T-helper 2 cell treated with Interferon-gamma antibody and Interleukin-4, amounts not matched to agents 100 ng/mL and 5 ng/mL, for 36 hours (primary cell): ENCODE data around the gene PNKD. TPM values are rescaled to one million over a fixed set of nuclear protein-coding genes. Genes with fewer than 3 reads are reported as not detected.
"Not testable (repeated sequence)": the region's sequence is repeated elsewhere in the genome, so short reads cannot be mapped to it uniquely, and the experiment has no call there.

Experiments used
- intact Hi-C: fragments of 100-400 bp; cut with micrococcal nuclease; formaldehyde crosslinking; loops from one replicate; pipeline ENCODE4 v1.15.1; 2023
- total RNA-seq: library from RNA; stranded (reverse); gene quantifications from 2 replicates; pipeline ENCODE4 v1.2.3, GENCODE V29; 2022

The PNKD gene
- total RNA-seq, 1 donor from 2014 or later: 26.3 TPM

DNA sequence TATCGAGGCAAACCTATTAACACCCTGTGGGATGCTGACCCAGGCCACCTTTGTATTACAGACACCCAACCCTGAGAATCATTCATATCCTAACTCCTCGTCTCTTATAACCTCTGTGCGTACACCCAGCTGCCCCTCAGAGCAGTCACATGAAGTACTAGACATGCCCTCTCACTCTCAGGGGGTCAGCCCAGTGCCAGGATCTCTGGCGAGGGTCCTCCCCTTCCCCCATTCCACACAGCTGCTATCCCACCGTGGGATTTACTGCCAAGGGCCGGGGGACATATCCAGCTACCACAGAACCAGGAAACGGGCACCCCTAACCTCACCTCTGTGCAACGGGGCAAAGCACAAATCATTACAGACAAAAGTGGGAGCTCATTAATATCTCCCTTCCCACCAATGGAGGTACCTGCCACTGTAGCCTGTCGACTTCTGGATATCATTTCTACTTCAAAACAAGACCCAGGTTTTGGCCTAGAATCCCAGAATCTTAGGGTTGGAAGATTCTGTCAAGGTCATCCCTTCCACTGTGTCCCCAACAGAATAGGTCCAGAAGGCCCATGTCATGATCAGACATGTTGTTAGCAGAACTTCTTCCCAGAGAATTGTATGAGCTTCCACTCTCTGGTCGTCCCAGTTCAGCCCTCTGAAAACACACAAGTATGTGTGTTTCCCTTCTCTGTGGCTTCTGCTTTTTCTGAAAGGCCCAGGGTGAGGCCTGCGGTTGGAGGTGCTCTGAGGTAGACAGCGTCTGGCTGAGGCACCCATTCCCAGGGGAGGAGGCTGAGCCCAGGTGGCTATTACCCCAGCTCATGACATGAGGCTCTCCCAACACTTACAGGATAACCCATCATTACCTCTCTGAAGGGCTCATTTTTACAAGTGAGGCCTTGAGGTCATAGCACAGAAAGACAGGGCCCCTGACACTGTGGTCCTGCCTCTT lies 20.3 kb downstream of the PNKD start:
- intact Hi-C loops: loop anchor here (2.0 kb wide), 1 partner anchor 66 kb away; the partner anchor contains the start of gene CATIP

DNA sequence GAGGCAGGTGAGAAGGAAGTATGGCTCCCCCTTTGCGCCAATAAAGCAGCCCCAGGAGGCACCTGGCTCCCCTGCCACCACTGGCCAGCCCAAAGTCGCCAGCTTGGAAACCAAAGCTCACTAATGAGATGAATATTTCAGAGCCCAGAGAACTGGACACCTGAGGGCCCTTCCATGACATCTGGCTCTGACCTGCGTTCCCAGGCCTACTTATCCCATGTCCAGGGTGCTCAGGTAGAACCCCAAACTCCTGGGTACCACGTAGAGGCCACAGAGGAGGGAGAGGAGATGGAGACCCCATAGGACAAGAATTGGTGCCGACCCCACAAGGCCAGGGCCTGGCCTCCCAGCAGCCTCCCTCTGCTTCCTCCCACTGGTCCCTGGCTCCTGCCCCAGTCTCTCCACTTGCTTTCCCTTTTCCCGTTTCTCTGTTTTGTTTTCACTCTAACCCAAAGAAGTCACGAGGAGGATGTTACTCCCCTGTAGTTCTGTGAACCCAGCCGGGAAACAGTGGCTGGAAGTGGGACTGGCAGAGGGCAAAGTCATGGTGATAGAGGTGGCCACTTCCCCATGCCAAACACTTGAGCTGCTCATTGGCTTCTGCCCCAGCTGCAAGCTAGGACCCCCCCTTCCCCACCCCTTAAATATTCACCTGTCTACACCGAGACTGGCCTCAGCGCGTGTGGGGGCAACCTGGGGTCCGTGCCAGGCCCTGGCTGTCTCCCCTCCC lies 21.2 kb downstream of the PNKD start:
- intact Hi-C loops: loop anchor here (1.0 to 2.0 kb wide), 6 partner anchors 10 to 357 kb away; partner anchors contain the start of genes AAMP, CATIP, CTDSP1 and PNKD

DNA sequence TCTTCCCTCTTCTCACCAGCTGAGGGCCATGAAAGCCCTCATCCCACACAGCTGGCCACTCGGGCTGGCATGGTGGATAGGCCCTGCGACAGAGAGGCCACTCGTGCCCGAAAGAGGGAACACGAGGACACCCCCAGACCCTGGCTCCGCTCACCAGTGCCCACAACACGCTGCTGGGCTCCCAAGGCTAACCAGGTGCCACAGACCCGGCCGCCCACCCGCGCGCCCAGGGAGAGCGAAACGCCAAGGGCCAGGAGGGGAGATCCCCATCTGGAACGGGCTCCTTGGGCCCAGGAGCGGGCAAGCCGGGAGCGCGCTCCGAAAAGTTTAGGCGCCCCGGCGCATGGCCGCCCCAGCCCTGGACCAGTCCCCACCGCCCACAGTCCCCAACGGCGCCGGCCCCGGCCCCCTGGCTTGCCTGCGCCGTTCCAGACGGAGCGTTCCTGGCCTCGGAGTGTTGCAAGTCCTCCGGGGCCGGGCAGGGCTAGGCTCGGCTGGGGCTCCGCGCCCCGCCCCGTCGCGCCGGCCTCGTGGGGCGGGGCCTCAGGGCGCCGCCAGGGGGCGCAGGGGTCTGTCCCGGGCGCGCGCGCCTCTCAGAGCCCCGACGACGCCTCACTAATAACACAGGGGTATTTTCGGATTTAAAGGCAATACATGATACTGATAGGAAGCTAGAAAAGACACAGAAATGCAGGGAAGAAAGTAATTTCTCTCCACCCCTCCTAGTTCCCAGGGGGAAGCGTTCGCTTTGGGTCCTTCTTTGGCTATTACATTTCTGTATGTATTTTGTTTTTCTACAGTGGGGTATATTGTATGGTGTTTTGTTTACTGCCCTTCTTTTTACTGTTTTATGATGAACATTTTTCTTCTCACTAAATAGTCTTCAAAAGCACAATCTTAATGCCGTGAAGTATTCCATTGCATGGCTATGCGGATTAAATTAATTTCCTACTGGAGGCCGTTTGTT lies 22.0 kb downstream of the PNKD start, which contains the start of gene TMBIM1:
Gene TMBIM1 (minus strand): TSS at position 456 of the 967 bp plus-strand sequence. CDS start 10,362 bp downstream, outside the sequence.
- intact Hi-C loops: loop anchor here (1.0 to 2.0 kb wide), 5 partner anchors 9 to 356 kb away; partner anchors contain the start of genes AAMP, CTDSP1 and PNKD

DNA sequence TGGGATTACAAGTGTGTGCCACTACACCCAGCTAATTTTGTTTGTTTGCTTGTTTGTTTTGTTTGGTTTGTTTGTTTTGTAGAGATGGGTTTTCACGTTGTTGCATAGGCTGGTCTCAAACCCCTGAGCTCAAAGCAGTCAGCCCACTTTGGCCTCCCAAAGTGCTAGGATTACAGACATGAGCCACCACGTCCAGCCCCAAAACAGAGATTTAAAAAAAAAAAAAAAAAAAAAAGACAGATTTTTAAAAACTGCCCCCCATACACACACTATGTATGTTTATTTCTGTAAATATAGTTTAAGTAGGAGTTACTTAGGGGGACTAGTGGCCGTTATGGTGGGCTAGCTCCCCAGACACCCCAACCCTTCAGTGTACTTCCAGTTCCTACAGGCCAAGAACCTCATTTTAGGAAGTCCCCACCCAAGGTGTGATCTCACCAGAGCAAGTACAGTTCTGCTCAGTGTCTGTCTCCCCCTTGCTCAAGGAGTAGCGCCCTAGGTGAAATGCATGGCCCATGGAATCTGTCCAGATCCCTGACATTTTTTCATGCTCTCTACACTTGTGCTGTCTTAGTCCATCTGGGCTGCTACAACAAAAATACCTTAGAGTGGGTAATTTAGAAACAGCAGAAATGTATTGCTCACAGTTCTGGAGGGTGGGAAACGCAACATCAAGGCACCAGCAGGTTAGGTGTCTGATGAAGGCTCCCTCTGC lies 23.6 kb downstream of the PNKD start:
- intact Hi-C loops: loop anchor here (2.0 kb wide), 2 partner anchors 173 to 355 kb away; no protein-coding TSS in a partner anchor

DNA sequence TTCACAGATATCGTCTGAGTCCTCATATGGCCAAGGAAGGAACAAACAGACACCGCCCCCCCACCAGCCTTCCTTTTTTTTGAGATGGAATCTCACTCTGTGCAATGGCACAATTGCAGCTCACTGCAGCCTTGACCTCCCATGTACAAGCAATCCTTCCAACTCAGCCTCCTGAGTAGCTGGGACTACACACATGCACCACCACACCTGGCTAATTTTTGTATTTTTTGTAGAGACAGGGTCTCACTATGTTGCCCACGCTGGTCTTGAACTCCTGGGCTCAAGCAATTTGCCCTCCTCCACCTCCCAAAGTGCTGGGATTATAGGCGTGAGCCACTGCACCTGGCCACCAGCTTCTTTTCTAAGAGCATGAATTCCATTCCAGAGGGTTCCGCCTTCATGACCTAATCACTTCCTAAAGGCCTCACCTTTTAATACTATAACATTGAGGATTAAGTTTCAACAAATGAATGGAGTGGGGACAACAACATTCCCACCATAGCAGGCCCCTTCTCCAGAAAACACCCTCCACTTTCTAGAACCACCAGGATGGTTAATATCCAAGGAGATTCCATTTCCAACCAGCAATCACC lies 24.2 kb downstream of the PNKD start:
- intact Hi-C loops: no loop called here

DNA sequence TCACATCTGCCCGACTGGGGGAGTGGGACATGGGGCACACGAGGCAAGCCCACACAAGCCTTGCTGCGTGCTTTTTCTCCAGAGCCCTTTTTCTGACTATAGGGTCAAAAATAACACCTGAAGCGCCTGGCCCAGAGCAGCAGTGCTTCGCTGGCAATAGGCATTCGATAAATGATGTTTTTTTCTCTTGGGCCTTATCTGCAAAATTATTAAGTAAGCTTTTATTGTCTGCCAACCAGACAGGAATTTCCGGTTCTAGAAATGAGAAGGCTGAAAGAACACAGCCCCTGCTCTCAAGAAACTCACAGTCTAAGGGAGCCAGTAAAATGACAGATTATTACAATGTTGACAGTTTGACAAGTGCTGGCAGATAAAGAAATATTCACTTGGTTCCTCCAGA lies 24.7 kb downstream of the PNKD start:
- intact Hi-C loops: no loop called here

DNA sequence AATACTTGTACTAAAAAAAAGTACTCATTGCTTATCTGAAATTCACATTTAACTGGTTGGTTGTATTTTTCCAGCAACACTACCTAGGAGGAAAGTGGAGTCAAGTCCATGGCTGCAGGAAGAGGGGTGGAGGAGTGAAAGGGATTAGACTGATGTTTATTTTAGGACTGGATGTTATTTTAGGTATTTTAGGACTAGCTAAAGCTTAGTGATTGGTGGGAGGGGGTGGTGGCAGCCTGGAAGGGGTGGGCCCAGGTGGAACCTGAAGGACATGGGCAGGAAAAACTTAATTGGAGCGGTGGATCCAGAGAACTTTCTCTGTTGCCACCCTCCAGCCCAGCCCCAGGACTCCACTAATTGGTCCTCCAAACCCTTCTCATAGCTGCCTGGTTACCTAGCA lies 25.9 kb downstream of the PNKD start:
- intact Hi-C loops: no loop called here

DNA sequence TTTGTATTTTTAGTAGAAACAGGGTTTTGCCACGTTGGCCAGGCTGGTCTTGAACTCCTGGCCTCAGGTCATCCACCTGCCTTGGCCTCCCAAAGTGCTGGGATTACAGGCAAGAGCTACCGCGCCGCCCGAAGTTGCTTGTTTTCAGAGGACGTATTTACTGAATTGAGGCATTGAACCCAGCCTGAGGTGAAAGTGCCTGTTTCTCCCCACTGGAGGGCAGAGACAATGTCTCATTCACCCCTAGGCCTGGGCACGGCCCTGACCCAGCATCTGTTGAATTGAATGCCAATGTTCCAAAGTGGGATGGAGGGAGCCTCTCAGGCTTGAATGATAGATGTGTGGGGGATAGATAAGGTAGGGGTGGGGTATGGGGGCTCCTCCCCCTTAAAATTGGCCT lies 26.5 kb downstream of the PNKD start:
- intact Hi-C loops: no loop called here

DNA sequence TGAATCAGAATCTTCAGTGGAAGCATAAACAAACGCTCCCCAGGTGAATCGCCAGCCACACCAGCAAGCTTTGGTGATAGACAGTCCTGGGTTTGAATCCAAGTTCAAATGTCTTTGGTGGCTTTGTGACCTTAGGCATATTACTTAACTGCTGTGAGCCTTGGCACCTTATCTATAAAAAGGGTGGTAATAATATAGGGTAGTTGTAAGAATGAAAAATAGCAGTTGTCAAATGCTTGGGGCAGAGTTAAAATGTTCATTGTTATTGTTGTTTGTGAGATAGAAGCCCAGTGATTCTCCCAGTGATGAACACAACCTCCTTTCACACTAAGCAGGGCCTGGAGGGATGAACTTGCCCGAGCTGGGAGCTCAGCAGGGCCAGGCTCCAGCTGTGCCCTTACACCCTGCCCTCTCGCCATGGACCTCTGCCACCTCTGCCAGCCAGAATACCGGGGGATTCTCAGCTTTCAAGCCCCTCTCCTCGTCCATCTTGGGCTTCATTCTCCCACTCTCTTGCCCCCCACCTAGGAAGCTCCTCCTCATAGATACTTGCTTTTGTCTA lies 28.1 kb downstream of the PNKD start:
- intact Hi-C loops: no loop called here

DNA sequence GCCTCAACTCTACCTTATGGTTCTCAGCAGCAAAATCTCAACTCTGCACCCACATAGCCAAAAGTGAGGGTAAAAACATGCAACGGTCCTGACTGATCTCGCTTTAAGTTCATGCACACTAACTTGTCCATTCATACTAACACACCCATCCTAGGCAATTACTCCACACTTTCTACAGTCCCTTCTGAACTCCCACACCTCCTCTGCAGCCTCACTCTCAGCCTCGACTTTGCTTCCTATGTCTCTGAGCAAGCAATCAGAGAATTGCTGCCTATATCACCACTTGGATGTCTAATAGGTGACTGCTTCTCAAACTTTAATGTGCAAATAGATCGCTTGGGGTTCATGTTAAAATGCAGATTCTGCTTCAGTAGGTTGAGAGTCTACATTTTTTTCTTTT lies 29.8 kb downstream of the PNKD start:
- intact Hi-C loops: loop anchor here (2.0 kb wide), 1 partner anchor 17 kb away; no protein-coding TSS in a partner anchor

DNA sequence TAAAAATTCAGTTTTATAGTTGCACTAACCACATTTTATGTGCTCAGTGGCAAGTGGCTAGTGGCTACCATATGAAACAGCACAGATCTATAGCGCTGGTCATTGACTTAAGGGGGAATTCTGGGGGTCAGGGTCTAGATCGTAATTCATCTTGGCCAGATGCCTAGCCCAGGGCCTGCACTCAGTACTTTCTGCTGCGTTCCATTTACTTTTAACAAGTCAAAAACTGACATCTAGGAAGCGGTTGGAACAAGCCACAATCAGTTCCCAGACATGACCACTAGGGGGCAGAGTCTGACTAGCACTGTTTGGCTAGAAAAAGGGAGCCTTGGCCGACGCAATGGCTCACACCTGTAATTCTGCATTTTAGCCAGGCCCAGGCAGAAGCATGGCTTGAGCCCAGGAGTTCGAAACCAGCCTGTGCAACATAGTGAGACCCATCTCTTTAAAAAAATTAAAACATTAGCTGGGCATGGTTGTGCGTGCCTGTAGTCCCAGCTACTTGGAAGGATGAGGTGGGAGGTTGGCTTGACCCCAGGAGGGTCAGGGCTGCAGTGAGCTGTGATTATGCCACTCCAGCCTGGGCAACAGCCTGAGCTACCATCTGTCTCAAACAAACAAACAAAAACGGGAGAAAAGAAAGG lies 31.0 kb downstream of the PNKD start:
- intact Hi-C loops: loop anchor here (1.0 to 2.0 kb wide), 5 partner anchors 9 to 165 kb away; partner anchors contain the start of genes CATIP and TMBIM1

DNA sequence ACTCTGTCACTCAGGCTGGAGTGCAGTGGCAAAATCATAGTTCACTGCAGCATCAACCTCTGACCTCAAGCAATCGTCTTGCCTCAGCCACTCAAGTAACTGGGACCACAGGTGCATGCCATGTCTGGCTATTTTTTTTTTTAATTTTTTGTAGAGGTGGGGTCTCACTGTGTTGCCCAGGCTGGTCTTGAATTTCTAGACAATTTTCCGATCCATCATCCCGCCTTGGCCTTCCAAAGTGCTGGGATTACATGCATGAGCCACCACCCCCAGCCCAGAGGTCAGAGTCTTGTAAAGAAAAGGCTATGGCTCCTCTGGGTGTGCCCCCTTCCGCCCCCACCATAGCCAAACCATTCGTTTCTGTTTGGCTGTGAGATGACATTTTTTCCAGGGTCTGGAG lies 35.1 kb downstream of the PNKD start:
- intact Hi-C loops: no loop called here

DNA sequence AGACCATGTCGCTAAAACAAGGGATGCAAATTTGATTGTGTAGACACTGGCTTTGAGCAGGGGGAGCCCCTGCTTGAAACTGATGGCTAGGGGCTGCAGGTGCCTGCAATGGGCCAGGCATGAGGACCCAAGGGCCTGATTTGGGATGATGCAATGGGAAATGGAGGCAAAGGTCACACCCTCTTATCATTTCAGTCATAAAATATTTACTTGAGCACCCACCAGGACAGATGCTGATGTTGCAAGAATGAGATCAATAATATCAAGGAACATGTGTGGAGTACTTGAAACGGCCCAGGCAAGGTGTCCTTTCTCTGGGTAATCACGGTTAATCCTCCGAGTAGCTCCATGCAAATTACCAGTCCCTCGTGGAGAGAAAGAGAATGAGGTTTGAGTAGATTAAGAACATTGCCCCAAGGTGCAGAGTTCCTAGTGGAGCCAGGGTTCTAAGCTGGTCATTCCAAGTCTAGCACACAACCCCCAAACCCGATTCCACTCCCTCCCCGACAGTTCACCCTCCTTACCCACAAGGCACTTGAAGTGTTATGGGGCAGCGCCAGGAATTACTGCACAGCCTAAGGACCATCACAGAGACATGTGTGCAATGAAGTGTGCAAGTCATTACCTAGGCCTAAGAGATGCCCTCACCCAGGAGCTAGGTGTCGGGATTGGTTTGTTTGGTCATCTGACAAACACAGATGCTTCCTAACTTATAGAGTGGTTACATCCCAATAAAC lies 36.0 kb downstream of the PNKD start:
- intact Hi-C loops: no loop called here

DNA sequence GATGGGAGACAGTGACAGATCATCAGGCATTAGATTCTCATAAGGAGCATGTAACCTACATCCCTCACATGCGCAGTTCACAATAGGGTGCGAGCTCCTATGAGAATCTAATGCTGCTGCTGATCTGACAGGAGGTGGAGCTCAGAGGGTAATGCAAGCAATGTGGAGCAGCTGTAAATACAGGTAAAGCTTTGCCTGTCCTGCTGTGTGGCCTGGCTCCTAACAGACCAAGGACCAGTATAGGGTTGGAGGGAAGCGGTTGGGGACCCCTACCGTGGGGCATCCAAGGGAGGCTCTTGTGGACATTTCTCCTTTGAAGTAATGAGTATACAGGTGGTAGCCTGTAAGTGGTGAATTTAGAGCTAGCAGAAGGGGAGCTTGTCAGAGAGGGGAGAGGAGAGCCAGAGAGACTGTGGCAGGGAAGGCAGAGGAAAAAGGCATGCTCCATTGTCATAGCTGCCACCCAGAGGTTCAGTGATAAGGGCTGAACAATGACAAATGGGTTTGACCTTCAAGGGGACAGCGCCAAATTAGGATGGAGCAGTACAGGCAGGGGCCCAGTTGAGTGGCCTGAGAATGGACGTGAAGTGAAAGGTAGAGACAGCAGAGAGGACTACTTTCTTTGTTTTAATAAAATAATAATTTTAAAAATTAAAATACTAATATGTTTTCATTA lies 37.2 kb downstream of the PNKD start:
- intact Hi-C loops: no loop called here

DNA sequence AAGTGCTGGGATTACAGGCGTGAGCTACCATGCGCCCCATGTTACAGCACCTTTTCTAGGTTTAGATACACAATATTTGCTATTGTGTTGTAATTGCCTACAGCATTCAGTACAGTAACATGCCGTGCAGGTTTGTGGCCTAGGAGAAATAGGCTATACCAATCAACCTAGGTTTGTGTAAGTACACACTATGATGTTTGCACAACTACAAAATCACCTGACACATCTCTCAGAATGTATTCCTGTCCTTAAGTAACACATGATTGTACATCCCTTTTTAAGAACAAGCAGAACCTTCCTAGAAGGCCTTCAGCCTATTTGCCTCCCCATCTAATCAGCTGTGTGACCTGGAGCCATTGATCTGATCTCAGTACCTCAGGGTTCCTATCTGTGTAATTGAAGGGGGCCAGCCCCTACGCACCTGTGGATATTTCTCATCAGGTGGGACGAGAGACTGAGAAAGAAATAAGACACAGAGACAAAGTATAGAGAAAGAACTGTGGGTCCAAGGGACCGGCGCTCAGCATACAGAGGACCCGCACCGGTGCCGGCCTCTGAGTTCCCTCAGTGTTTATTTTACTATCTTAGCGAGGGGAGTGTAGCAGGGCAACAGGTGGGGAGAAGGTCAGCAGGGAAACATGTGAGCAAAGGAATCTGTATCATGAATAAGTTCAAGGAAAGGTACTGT lies 40.7 kb downstream of the PNKD start:
- intact Hi-C loops: no loop called here

DNA sequence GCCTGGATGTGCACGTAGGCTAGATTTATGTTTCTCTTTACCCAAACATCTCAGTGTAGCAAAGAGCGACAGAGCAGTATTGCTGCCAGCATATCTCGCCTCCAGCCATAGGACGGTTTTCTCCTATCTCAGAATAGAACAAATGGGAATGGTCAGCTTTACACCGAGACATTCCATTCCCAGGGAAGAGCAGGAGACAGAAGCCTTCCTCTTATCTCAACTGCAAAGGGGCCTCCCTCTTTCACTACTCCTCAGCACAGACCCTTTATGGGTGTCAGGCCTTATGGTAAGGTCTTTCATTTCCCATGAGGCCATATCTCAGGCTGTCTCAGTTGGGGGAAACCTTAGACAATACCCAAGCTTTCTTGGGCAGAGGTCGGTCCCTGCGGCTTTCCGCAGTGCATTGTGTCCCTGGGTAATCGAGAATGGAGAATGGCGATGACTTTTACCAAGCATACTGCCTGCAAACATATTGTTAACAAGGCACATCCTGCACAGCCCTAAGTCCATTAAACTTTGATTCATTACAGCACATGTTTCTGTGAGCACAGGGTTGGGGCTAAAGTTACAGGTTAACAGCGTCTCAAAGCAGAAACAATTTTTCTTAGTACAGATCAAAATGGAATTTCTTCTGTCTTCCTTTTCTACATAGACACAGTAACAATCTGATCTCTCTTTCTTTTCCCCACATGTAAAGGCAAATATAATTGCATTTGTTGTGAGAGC lies 41.4 kb downstream of the PNKD start:
- intact Hi-C loops: not testable (repeated sequence)
